Stimulated activated CD8-positive, alpha-beta memory T cell treated with anti-CD3 and anti-CD28 coated beads, Interleukin-12 subunit alpha, Interleukin-12 subunit beta, amount 100 ng/mL, for 1 hour (primary cell): ENCODE data around the gene GAB2.

Source experiments
- DNase-seq: peaks from one replicate; pipeline ENCODE4 v3.0.0-alpha.2; 2020; ENCODE audit warnings: low read depth

The GAB2 gene

DNA sequence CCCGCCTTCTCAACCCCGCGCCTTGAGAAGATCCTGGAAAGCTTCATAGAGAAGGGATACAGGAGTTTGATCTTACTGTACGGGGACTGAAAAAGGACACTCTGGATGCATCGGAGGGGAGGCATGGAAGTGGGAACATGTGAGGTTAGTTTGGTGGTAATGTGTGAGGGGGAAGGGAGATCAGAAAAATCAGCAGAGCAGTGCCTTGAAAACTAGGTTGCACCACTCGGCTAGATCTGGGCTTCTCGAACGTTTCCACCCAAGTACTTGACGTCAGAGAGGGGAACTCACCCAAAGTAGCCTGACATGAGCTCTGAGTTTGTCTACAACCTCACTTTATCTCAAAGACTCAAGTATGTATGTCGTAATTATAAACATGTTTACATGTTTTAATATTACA is 214.4 kb downstream of the GAB2 start:
- peak; percentile 38 for DNase-seq

DNA sequence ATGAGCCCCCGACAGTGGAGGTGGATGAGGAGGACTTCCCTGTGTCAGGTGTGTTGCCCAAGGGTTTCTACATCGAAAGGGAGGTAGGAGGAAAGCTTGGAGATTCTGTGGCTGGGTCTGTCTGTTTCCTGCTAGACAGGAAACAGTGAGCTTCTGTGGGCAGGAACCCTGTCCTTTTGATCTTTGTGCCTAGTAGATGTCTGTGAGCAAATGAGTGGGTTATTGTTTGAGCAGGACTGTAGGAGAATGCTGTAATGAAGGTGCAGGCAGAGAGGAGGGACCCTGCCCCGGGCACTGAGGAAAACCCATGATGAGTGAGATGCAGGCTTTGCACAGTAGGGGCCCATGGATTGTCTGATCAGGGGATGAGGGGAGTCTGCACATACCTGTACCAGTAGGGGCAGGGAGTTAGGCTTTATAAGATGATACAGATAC is 214.9 kb downstream of the GAB2 start:
- DNase-seq: peak; percentile 27

DNA sequence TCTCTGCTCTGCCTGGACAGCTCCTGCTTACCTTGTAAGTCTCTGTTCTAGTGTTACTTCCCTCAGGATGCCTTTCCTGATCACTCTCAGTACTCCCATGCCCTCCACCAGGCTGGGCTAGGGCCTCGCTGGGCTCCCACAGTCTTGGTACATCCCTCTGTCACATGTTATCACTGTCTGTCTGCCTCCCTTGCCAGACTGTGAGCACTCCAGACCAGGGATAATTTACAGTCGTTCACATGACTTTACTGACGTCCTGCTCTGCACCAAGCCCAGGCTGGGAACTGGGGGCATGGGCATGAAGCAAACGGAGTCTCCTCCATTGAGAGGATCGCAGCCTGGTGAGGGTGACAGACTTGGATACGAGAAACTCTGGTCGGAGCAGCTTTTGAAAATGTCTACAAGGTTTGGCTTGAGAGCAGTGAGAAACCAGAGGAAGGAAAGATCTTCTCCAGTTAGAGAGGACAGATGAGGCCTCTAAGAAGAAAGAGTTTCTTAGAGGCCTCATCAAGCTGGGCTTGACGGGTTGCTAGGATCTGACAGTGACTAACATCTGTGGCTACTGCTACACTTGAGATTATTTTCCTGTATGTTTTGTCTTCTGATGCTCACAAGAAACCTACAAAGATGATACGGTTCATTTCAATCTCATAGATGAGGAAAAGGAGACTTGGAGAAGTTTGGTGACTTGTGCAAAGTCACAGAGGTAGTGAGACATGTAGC is 216.4 kb downstream of the GAB2 start:
- DNase-seq: no peak

DNA sequence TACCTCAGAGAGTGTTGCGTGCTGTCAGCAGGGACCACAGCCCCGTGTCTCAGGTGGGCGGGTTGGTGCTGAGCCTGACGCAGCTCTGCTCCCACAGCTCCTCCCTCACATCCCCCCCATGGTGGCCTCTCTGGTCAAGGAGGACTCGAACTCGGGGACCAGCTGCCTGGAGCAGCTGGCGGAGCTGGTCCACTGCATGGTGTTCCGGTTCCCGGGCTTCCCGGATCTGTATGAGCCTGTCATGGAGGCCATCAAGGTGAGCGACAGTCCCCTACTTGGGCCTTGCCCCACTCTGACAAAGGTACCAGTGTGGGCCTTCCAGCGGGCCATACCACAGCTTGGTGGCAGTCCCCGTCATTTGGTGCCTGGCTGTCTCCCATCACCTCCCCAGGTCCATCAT is 217.1 kb downstream of the GAB2 start:
- no peak for DNase-seq

DNA sequence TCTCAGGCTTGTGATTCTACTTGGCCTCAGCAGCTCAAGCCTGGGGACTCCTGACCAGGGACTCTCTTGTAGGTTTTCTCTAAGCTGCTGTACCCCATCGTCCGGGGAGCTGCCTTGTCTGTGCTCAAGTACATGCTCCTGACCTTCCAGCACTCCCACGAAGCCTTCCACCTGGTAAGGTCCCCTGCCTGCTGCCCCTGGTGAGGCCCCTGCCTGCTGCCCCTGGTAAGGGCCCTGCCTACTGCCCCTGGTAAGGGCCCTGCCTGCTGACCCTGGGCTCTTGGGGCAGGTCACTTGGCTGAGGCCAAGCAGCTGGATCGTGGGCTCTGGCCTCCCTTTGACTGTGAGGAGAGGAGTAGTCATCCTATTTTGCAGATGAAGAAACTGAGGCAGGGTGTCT is 217.6 kb downstream of the GAB2 start:
- DNase-seq: no peak

DNA sequence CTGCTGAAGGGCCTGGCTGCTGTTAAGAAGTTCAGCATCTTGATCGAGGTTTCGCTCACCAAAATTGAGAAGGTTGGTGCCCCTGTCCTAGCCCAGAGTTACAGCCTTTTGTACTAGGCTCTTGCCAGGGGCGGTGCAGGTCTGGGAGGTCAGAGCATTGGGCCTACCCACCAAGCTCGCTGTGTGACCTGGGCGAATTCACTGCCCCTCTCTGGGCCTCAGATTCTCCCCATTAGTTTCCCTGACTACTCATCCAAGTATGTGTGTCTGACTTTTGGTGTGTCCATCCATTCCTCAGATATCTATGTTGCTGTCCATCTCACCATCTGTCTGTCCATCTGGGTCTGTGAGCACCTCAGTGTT is 218.0 kb downstream of the GAB2 start:
- DNase-seq: no peak

DNA sequence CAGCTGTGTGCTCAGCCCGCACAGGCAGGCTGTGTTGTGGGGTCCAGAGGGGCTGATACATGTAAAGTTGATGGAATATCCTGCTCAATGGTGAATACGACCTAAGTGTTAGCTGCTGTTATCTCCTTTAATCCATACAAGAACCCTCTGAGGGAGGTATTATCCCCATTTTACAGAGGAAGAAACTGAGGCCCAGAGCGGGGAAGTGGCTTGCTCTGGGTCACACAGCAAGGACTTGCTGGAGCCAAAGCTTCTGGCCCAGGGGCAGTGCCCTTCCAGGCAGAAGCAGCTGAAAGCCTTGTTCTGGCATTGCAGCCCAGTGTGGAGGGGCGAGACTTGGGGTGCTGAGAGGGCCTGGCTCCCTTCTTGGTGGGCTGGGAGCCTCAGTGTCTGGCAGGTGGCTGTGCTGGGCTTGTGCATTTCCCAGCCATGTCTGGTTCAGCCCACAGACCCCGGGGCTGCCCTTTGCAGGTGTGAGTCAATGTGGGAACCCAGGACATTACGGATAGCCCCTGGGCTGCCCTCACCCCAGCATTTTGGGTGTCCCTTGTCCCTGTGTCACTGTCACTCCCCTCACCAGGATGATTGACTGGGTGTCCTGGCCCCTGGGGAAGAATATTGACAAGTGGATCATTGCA is 218.5 kb downstream of the GAB2 start:
- no peak for DNase-seq

DNA sequence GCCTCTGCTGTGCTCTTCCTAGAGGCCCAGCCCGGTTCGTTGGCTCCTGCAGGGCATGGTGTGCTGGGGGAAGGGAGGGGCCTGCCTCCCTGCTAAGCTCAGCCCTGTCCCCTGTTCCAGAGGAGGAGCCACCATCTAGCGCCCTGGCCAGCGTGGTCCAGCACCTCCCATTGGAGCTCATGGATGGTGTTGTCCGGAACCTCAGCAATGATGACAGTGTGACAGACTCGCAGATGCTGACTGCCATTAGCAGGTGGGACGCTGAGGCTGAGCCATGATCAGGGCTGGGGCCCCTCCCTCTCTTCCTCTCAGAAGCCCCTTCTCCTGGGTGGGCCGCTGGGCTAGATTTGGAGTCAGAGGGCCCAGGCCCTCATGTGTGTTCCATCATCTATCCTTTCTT is 219.8 kb downstream of the GAB2 start:
- DNase-seq: no peak

DNA sequence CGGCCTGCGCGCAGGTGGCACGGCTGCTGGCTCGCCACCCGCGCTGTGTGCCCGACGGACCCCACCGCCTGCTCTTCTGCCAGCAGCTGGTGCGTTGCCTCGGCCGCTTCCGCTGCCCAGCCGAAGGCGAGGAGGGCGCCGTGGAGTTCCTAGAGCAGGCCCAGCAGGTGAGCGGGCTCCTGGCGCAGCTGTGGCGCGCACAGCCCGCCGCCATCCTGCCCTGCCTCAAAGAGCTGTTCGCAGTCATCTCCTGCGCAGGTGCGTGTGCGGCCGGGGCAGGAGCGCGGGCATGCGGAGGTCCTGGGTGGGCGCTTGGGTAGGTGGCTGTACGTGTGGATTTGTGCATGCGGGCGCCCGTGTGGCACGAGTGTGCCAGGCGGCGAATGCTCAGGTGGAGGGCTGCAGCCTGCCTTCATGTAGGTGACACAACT is 220.9 kb downstream of the GAB2 start:
- no peak for DNase-seq

DNA sequence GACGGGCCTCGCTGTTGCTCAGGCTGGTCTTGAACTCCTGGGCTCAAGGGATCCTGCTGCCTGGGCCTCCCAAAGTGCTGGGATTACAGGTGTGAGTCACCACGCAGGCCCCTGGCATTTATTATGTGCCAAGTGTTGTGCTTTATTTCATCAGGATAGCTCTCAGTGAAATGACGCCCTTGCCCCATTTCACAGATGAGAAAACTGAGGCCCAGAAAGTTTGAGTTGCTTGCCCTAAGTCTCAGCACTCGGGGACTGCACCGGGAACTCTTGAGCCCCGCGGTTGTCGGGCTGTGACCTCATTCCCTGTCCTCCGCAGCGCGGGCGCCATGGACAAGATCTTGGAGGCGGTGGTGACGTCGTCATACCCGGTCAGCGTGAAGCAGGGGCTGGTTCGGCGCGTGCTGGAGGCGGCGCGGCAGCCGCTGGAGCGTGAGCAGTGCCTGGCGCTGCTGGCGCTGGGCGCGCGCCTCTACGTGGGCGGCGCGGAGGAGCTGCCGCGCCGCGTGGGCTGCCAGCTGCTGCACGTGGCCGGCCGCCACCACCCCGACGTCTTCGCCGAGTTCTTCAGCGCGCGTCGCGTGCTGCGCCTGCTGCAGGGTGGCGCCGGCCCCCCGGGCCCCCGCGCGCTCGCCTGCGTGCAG is 221.6 kb downstream of the GAB2 start:
- no peak for DNase-seq

DNA sequence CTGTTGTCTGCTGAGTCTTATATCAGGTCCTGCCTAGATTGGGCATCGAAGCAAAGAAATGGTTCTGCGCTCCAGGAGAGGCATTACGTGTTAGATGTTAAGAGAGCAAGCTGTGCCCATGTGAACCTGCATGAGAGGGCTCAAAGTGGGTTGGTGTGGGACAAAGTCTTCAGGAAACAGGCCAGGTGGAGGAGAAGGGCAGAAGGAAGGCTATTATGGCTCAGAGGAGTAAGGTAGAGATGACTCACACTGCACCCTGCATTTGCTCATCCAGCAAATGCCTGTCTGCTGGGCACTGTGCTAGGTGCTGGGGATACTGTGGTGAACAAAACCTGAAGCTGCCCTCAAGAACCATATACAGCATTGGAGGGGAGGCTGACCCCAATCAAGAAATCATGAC is 223.1 kb downstream of the GAB2 start:
- DNase-seq: no peak

DNA sequence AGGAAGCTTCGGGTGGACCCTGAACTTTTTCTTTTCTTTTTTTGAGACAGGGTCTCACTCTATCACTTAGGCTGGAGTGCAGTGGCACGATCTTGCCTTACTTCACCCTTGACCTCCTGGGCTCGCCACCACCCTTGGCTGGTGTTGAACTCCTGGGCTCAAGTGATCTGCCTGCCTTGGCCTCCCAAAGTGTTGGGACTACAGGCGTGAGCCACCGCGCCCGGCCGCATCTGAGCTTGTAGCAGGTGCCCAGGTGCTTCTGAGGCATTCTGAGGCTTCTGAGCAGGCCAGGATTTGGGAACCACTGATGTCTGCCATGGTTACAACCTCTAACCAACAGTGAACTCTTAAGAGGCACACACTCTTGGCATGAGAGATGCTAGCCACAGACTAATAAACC is 223.8 kb downstream of the GAB2 start:
- DNase-seq: no peak

DNA sequence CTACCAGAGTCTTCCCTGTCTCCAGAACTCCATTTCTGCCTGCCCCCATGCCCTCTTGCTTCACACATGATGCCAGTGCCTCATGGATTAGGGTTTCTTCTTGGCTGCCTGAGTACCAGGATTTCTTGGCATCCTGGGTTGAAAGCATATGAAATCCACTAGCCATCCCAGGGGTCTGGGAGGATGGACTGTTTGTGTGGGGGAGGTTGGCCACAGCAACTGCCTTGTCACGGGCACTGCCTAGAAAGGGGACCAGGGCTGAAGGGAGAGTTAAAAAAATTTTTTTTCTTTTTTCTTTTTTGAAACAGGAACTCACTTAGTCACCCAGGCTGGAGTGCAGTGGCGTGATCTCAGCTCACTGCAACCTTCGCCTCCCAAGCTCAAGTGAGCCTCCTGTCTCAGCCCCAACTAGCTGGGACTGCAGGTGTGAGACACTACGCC is 224.7 kb downstream of the GAB2 start:
- no peak for DNase-seq

DNA sequence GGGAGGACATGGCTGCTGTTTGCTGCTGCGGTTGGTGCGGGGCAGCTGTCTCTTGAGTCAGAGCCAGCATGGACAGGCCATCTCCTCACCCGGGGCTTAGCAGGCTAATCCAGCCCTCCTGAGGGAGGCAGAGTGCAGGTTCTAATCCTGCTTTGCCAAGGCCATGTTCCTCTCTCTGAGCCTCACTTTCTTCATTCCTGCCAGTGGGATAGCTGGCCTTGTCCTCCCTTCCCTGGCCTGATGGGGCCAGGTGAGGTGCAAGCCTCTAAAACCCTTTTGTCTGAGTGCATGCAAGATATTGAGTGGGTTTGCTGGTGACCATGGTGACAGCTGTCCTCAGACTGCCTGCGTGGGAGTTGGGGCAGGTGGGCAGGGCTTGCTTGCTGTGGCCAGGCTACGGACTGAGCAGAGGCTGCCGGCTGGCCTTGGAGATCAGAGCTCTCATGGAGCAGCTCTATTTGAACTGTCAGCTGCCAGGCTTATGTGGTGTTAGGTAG is 225.3 kb downstream of the GAB2 start:
- DNase-seq: no peak

DNA sequence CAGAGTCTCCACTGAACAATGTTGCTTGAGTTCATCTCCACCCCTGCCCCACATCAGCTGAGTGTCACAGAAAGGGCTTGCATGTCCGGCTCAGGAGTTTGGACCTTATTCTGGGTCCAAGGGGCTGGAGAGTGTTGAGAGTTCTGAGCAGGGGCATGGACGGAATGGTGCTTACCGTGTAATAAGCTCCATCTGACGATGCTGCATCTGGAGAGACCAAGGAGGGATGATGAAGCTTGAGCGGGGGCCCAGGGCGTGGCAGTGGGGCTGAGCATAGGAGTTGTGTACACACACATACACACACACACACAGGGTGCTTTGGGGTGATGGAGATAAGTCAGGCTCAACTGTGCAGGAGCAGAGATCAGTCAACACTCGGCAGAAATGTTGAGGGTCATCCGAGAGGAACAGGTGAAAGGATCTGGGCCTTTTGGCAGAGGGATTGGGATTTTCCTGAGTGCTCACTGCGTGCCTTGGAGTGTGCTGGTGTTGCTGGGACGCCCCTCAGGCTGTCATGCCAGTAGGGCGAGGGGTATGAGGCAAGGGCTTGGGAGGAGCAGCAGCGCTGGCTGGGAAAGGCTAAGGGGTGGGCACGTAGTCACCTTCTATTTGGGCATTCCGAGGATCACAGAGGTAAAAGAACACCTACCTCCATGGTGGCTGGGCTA is 226.6 kb downstream of the GAB2 start:
- DNase-seq: no peak

DNA sequence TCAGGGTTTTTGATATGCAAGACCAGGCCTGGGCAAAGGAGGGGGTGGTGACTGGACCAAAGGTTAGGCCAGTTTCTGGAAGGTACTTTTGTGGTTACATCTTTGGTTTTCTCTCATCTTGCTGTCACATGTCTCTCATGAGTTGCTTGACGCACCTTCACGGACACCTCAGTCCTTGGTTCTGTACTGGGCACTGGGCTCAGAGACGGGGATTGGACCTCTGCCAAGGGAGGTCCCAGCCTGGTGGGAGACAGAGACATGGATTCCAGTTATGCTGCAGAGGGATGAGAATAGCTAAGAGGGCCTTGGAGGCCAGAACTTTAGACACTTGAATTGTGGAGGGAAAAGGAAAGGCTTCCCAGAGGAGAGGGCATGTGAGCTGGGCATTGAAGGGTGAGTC is 227.2 kb downstream of the GAB2 start:
- no peak for DNase-seq

DNA sequence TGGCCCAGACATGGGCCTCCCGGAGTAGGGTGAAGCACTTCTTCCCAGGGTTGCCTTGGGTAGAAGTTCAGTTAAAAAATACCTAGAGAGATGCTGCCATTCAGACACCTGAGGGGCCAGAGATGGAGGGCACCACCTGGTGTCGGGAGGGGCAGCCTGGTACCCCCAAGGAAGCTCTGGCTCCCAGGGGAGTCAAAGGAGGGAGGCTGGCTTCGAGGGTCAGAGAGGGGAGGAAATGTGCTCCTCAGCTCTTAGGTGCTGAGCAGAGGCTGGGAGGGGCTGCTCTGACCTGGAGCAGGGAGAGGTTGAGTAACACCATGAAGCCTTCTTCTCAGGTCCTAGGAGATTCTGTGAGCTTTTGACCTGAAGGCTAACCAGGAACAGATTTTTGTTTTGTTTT is 227.8 kb downstream of the GAB2 start:
- no peak for DNase-seq

DNA sequence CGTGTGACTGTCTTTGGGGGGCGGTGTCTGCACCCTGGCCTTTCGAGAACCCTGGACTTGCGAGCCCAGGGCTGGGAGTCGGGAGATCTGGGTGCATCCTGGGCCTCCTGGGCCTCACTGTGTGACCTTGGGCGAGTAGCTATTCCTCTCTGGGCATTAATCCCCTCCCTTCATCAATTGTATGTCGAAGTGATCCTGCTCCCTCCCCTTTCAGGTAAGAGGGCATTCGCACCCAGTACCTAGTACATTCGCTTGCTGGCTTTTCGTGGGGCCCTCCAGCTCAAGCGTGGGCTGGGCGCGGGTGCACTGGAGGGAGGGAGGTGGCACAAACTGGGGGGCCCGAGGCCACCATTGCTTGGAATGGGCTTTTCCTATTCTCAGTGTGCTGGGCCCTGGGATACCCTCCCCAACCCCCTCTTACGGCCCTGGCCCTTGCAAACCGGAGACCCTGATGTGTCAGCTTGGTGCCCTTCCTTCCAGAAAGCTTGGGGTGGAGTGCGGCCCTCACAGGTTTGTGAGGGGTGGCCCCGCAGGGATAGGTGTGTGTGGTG is 228.4 kb downstream of the GAB2 start:
- no peak for DNase-seq

DNA sequence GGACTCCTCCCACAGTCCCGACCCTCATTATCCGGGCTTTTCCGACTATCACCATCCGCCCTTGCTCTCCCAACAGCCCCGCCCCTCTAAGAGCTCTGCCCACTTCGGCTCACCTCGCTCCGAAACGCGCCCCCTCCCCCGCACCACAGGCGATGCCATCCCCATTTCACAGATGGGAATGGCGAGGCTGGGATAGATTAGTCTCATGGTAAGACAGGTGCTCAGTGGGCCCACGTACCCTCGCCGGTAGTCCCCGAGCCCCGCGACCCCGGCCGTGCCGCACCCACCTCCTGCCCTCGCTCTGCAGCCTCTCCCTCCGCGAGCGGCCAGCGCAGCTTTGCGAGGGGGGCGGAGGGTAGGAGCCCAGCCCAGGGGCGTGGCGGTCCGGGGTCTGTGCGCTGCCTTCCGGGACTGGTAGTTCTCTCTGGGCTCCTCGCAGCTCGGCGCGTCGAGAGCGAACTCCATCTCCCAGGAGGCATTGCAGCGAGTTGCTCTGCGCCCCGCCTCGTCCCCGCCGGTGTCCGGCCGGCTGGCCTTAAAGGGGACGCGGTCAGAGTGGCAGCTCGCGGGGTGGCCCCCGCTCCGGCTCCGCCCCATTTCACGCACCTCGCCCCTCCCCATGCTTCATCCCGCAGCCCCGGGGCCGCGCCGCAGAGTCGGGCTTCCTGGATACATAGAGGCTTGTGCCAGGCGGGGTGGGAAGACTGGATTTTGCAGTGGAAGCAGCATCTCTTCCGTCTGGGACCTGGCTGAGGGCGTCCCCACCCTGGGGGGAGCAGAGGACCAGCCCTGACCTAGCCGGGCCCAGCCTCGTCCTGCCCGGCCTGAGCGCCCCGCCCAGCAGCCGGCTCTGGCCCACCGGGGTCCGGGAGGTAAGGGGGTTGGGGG is 229.1 kb downstream of the GAB2 start, which contains the start of the genes KCTD21 and USP35:
Gene KCTD21, minus strand, starts transcription at position 341 of the 888 bp plus-strand sequence. CDS start 14,072 bp downstream, outside the sequence.
Gene USP35, plus strand, starts transcription at position 634 of the 888 bp plus-strand sequence. CDS start 7,327 bp downstream, outside the sequence.
- peak; percentile 81 for DNase-seq

DNA sequence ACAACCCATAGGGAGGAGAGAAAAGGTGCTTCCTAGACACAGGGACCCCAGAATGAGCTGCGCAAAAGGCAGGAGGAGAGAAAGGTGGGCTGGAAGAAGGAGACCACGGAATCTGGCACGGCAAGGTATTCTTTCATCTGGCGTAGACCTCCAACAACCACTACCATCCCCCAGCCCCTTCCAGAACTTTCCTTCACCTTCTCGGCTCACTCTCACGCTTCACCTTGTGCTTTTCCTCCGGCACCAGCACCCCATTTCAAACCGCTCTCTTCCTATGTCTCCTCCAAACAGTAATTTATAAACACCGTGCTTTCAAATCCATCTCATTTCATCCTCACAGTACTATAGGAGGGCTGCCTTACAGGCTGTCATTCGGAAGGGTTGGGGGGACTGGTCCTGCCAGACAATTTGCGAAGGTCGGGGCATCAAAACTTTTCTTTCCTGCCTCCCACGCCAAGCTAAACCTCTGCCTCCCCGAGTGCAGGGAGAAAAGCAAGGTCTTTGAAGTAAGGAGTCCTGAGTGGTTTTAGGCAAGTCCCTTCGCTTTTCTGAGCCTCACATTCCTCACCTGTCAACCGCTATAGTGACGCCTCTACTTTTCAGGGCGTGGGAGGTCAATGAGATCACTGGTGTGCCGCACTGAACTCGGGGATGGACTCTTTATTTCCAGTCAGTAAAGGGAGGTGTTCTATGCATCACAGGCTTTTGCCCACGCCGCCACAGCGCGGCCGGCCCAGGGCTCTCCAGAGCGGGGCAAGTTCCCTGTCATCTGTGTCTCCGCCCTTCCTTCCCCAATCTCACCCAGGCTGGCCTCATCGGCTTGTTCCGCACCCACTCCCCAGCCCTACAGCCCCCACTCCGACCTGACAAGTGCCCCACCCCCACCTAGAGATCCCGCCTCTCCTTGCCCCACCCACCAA is 230.0 kb downstream of the GAB2 start:
- DNase-seq: no peak
